Ascending aorta (tissue), 2 donors: ENCODE results near the gene PHF23. TPM values are rescaled to one million over a fixed set of nuclear protein-coding genes. Genes with fewer than 3 reads are reported as not detected.
A peak's percentile ranks its signal among the peaks of the same experiment; 100 is the strongest.

Experiments used
- DNase-seq, 2 donors: peaks; one replicate each; pipeline ENCODE4 v3.0.0-alpha.2; 2019; ENCODE audit warnings: low spot score in 2 of 2
- H3K27ac ChIP-seq, 2 donors: fragments of 200-600 bp; sonication (generic); one replicate each; pipeline ENCODE4 v1.5.1; 2016 to 2017; ENCODE audit warnings: mild to moderate bottlenecking in 1 of 2
- H3K27me3 ChIP-seq: fragments of 200-600 bp; sonication (generic); one replicate; pipeline ENCODE4 v1.5.1; 2017
- H3K36me3 ChIP-seq, 2 donors: fragments of 200-600 bp; sonication (generic); one replicate each; pipeline ENCODE4 v1.5.1; 2016
- H3K4me1 ChIP-seq, 2 donors: fragments of 200-600 bp; sonication (generic); one replicate each; pipeline ENCODE4 v1.5.1; 2016 to 2017; ENCODE audit warnings: mild to moderate bottlenecking in 1 of 2
- H3K4me3 ChIP-seq, 2 donors: fragments of 200-600 bp; sonication (generic); one replicate each; pipeline ENCODE4 v1.5.1; 2016 to 2017; ENCODE audit warnings: mild to moderate bottlenecking in 1 of 2
- H3K9me3 ChIP-seq, 2 donors: fragments of 200-600 bp; sonication (generic); one replicate each; pipeline ENCODE4 v1.5.1; 2016
- intact Hi-C: fragments of 100-400 bp; cut with DNase I; formaldehyde crosslinking; loops from one replicate; pipeline ENCODE4 v1.15.1; 2023
- total RNA-seq: library from RNA; depleted of rRNA; stranded (reverse); fragments of >200 nt; gene quantifications from one replicate; pipeline ENCODE4 v1.1.0, GENCODE V29; 2016
- TF ChIP-seq, protein P1 (sequence below), 3 experiments: fragments of 200-600 bp in 2 of 3; fragments of 450-650 bp in 1 of 3; sonication (generic) in 2 of 3; IDR thresholded peaks; one replicate each; pipeline ENCODE4 v1.5.1; 2016 to 2019; ENCODE audit warnings: antibody characterized with exemption in 3 of 3, mild to moderate bottlenecking in 1 of 3, moderate library complexity in 1 of 3

PHF23 gene
- total RNA-seq, 1 donor from 2014 or later = 13.3 TPM

DNA sequence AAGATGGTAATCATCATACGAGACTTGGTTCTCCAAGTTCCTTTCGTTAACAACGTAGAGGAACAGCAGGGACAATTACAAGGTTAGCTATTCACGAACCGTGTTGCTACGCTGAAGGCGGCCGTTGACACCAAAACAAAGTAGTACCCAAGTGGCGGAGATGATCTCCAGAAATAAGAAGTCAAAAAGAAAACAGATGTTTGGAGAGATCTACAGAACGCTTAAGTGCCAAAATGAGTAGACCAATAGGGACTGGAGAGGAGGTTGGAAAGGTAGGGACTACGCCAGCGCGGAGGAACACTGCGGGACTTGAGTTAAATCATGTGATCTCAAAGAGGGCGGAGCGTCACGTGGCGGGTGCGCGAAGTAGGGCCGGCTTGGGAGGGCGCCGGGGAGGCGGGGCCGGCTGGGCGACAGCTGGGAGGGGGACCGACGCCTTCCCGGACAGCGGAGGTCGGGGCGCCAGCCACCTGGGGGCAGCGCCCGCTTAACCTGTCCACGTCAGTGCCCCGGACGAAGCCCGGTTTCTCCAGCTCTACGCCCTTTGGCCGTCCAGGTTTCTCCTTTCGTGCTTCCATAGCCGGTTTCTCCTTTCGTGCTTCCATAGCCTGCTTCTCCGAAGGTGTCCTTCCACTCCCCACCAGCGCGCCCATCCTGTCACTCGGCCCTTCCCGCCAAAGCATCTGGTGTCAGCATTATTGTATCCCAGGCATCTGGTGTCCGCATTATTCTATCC lies 3.6 kb upstream of the PHF23 start:
- TF ChIP-seq, protein P1, sequence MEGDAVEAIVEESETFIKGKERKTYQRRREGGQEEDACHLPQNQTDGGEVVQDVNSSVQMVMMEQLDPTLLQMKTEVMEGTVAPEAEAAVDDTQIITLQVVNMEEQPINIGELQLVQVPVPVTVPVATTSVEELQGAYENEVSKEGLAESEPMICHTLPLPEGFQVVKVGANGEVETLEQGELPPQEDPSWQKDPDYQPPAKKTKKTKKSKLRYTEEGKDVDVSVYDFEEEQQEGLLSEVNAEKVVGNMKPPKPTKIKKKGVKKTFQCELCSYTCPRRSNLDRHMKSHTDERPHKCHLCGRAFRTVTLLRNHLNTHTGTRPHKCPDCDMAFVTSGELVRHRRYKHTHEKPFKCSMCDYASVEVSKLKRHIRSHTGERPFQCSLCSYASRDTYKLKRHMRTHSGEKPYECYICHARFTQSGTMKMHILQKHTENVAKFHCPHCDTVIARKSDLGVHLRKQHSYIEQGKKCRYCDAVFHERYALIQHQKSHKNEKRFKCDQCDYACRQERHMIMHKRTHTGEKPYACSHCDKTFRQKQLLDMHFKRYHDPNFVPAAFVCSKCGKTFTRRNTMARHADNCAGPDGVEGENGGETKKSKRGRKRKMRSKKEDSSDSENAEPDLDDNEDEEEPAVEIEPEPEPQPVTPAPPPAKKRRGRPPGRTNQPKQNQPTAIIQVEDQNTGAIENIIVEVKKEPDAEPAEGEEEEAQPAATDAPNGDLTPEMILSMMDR (IDR thresholded peaks at IDR 0.05) = no peak
- H3K9me3 ChIP-seq = no peaks in the 10 kb centered on the region
- intact Hi-C loops = loop anchor here (1.0 to 5.0 kb wide), 4 partner anchors 8 to 444 kb away; partner anchors contain the start of genes CTDNEP1, KCTD11, POLR2A and TP53
- no peaks in the 10 kb centered on the region for H3K27me3 ChIP-seq
- peaks cover 8 to 20% of the 10 kb centered on the region in 2 donors for H3K4me1 ChIP-seq
- peaks cover 26 to 42% of the 10 kb centered on the region in 2 donors for H3K36me3 ChIP-seq
- DNase-seq = peak; percentile 74 to 98
- H3K4me3 ChIP-seq = peak overlapping the region; percentile 69 to 71
- H3K27ac ChIP-seq = peak overlapping the region; percentile 88 to 94

DNA sequence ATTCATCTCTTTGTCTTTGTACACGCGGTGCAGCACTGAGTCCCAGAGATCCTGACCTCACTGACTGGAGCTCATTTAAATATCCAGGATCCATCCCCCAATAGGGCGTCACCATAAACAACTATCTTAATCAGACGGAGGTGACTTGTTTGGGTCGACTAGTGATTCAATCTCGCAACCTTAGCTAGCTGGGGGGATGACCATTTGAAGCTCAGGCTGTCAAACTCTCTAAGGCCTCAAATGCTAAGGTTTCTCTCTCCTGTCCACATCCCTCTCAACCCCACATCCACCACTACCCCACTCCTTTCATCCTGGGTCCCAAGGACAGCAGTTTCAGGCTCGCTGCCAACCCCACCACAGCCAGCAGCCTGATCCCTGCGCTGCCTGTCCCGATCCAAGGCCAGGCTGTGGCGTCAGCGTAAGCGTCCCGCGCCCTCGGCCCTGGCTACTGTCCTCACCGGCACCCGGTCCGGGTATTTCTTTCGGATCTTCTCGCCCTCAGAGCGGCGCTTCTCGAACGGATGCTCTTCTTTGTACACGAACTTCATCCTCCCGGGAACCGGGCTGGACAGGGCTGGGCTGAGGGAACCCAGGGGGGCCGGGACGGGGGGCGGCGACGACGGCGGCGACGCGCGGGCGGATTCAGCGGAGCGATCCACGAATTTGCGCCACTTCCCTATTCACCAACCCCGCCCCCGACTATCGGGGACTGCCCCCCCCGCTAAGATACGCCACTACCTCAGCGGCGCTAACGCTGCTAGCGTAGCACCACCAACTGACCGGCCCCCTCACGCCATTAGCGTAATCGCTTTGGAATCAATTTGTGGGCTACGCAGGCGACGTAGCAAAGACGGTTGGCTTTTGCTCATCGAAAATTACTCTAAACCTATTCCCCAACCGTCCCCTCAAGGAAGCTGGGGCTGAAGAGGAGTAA lies 2.8 kb upstream of the PHF23 start, which contains the start of gene GABARAP:
TSS of gene GABARAP (minus strand) at position 667 of the 934 bp plus-strand sequence. CDS start at position 548, 119 bp downstream.
- peak within 1 kb of the TSS; percentile 69 to 71 for H3K4me3 ChIP-seq
- H3K27ac ChIP-seq = peak within 1 kb of the TSS; percentile 88 to 94
- TF ChIP-seq, protein P1 (IDR thresholded peaks at IDR 0.05) = no peak
- H3K9me3 ChIP-seq = no peaks in the 10 kb centered on the region
- H3K27me3 ChIP-seq = no peaks in the 10 kb centered on the region
- peaks cover 26 to 42% of the 10 kb centered on the region in 2 donors for H3K36me3 ChIP-seq
- H3K4me1 ChIP-seq = peaks cover 12 to 20% of the 10 kb centered on the region in 2 donors
- intact Hi-C loops = loop anchor here (2.0 to 5.0 kb wide), 3 partner anchors 110 to 445 kb away; partner anchors contain the start of genes KCTD11, POLR2A and TP53
- DNase-seq = peak; percentile 68 to 97

DNA sequence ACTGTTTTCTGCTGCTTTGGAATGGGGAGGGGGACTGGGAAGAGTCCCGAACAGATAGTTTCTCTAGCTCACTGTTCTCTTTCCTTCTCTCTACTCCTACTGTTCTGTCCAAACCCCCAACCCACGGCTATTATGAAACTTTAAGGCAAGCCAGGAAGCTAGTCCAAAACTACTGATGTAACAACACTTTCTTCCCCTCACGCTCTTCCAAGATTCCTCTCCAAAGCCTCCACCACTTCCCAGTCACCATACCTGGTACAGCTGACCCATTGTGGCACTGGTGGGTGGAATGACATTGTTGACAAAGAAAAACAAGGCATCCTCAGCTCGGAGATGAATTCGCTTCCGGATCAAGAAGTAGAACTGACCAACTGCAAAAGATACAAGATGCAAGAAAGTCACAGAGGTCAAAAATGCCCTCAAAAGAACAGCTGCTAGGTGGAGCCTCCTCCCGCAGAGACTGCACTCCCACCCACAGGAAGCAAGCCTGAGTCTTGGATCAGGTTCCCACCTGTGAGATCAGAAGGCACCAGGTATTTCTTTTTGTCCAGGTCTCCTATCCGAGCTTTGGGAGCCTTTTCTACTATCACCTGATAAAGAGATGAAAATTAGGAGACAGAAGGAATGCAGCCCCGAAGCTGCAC lies 2.0 kb upstream of the PHF23 start:
- TF ChIP-seq, protein P1 (IDR thresholded peaks at IDR 0.05) = no peak
- Histone ChIP-seq H3K4me3 (peak overlapping the region; percentile 69 to 71), H3K4me1 (peaks cover 12 to 20% of the 10 kb centered on the region in 2 donors), H3K27ac (peak overlapping the region; percentile 88 to 94), H3K9me3 (no peaks in the 10 kb centered on the region), H3K27me3 (no peaks in the 10 kb centered on the region), H3K36me3 (peaks cover 25 to 42% of the 10 kb centered on the region in 2 donors)
- intact Hi-C loops = loop anchor here (5.0 kb wide), 1 partner anchor 111 kb away; the partner anchor contains the start of gene KCTD11
- no peak for DNase-seq

DNA sequence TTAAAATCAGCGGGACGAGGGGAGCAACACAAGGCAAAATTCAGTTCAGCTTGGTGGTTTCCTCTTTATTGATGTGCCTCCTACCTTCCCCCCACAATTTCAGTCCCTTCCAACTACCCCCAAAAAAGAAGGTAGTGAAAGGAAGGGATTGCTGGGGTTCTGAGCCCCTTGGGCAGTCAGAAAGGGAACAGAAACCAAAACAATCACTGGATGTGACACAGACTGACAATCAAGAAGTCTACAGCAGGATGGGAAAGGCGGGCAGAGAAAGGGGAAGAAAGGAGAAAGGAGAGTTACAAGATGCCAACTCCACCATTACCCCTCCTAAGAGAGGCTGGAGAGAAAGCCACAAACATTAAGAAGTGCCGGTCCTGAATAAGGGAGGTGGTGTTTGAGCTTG lies 1.1 kb upstream of the PHF23 start:
- Histone ChIP-seq H3K36me3 (peaks cover 20 to 42% of the 10 kb centered on the region in 2 donors), H3K27ac (peak overlapping the region; percentile 30 to 94), H3K4me1 (peaks cover 12 to 20% of the 10 kb centered on the region in 2 donors), H3K4me3 (peak overlapping the region; percentile 69 to 71), H3K9me3 (no peaks in the 10 kb centered on the region), H3K27me3 (no peaks in the 10 kb centered on the region)
- intact Hi-C loops = loop anchor here (5.0 kb wide), 1 partner anchor 112 kb away; the partner anchor contains the start of gene KCTD11
- no peak for DNase-seq
- TF ChIP-seq, protein P1 (IDR thresholded peaks at IDR 0.05) = no peak
